GM23248 (cell line): ENCODE results near the gene MVB12B.

Source experiments
- EZH2 ChIP-seq: fragments of 200-600 bp; sonication (generic); IDR thresholded peaks from 2 replicates; pipeline ENCODE4 v1.6.1; 2018; ENCODE audit warnings: antibody characterized with exemption, mild to moderate bottlenecking; ENCODE audit not compliant: insufficient read depth, poor library complexity, severe bottlenecking
- EZH2phosphoT487 ChIP-seq: fragments of 200-600 bp; sonication (generic); IDR thresholded peaks from 2 replicates; pipeline ENCODE4 v1.6.1; 2018; ENCODE audit warnings: antibody characterized with exemption, moderate library complexity, mild to moderate bottlenecking, low read depth; ENCODE audit not compliant: insufficient read depth

DNA sequence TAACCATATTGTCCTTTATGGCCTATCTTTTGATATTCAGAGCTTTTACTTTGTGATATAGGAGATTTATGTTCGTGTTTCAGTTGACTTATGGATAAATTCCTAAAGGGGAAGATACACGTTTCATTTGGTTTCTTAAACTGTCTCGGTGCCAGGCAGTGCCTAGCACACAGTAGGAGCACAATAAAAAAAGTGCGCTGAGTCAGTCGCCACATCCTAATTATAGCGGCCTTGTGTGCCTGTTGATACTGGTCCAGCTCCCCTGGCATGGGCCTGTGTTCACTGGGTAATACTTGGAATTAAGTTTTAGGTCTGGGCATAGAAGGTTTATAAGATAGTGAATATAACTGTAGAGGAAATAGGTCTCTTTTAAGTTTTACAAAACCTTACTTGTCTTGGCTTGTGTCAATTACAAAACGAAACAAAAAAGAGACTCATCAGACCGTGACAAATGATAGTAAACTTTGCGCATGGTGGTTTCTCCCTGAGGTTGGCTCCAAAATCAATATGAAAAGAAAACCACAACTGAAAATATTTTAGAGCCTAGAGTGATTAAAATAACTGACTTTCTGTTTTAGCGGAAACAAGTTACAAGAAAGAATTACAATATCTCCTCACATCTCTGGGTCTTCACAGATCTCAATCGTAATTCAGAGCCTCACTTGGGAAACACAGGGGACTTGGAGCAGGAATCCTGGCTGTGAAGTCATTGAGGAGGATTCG lies 84.8 kb downstream of the MVB12B start:
- TF ChIP-seq EZH2 (no peak), EZH2phosphoT487 (no peak)
